KMS-11 (cell line): ENCODE measurements around the gene GALE.
A peak's percentile ranks its signal among the peaks of the same experiment; 100 is the strongest.
"Not testable (repeated sequence)": the region's sequence is repeated elsewhere in the genome, so short reads cannot be mapped to it uniquely, and the experiment has no call there.

Source experiments
- H2AFZ ChIP-seq: fragments of 200-600 bp; sonication (generic); 2 replicates; pipeline ENCODE4 v1.6.1; 2016; ENCODE audit warnings: antibody characterized with exemption, mixed run types, low read depth
- H3K27ac ChIP-seq: fragments of 200-600 bp; sonication (generic); 2 replicates; pipeline ENCODE4 v1.6.1; 2016; ENCODE audit warnings: mild to moderate bottlenecking, mixed run types
- H3K27me3 ChIP-seq: fragments of 200-600 bp; sonication (generic); 2 replicates; pipeline ENCODE4 v1.6.1; 2017; ENCODE audit warnings: mild to moderate bottlenecking, low read depth, mixed run types, moderate library complexity; ENCODE audit not compliant: insufficient read depth
- H3K36me3 ChIP-seq: fragments of 200-600 bp; sonication (generic); 2 replicates; pipeline ENCODE4 v1.6.1; 2017; ENCODE audit warnings: mild to moderate bottlenecking, mixed run types; ENCODE audit not compliant: insufficient read depth
- H3K4me1 ChIP-seq: fragments of 200-600 bp; sonication (generic); 2 replicates; pipeline ENCODE4 v1.6.1; 2016; ENCODE audit warnings: mild to moderate bottlenecking, low read depth, mixed run types; ENCODE audit not compliant: poor library complexity, severe bottlenecking
- H3K4me2 ChIP-seq: fragments of 200-600 bp; sonication (generic); 2 replicates; pipeline ENCODE4 v1.7.0; 2016; ENCODE audit warnings: mild to moderate bottlenecking, mixed run types
- H3K4me3 ChIP-seq: fragments of 200-600 bp; sonication (generic); IDR thresholded peaks from 2 replicates; pipeline ENCODE4 v1.6.1; 2017; ENCODE audit warnings: low read depth, low read length, mixed read lengths; ENCODE audit not compliant: insufficient read depth
- H3K79me2 ChIP-seq: fragments of 200-600 bp; sonication (generic); 2 replicates; pipeline ENCODE4 v1.6.1; 2016; ENCODE audit warnings: low read depth, mixed run types; ENCODE audit not compliant: insufficient read depth
- H3K9ac ChIP-seq: fragments of 200-600 bp; sonication (generic); 2 replicates; pipeline ENCODE4 v1.6.1; 2016; ENCODE audit warnings: mild to moderate bottlenecking, mixed run types
- H4K20me1 ChIP-seq: fragments of 200-600 bp; sonication (generic); 2 replicates; pipeline ENCODE4 v1.6.1; 2016; ENCODE audit warnings: mild to moderate bottlenecking, mixed run types; ENCODE audit not compliant: insufficient read depth
- TF ChIP-seq, protein P1 (sequence below): fragments of 200-600 bp; sonication (generic); conservative IDR thresholded peaks from 2 replicates; pipeline ENCODE4 v1.6.1; 2017; ENCODE audit warnings: low read depth, mild to moderate bottlenecking, antibody characterized with exemption, low read length, moderate library complexity, mixed read lengths

Gene GALE

DNA sequence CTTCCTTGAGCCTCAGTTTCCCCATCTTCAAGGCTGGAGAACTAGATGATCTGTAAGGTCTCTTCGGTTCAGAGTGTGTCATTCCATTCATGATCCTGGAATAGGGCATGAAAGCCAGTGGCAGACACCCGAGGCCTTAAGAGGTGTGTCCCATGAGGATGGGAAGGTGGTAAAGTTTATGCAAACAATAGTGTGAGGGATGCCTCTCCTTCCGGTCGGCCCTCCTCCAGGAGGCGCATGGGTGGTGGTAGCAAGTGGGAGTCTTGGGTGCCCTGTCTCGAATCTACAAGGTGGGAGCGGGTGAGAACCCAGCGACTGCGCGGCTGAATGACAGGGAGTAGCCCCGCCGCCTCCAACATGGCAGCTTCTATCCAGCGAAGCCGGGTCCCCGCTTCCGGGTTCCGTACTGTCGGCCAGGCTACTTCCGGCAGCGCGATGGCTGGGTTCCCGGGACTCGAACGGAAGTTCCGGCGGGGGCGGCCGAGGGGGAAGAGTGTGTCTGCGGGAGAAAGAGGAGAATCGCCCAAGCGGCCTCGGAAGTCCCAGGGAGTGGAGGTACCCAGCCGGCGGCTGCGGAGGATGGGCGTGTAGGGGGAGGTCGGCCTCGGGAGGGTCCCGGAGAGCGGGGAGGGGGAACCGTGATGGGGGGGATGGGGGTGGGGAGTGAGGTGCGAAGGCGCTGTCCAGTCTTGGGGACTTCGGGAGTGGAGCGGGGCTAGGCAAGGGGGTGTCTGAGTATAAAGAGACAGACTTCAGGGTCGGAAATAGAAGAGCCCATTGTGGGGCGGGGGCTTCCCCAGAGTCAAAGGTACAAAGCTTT is 9.6 kb downstream of the GALE start, which contains the start of gene LYPLA2:
TSS of gene LYPLA2 (plus strand) at position 450 of the 820 bp plus-strand sequence. CDS start 1,538 bp downstream, outside the sequence.
- H3K79me2 ChIP-seq = peaks cover 20% of the 10 kb centered on the region; the same call in 1 of the 2 replicates
- H3K9ac ChIP-seq = peak within 1 kb of the TSS; percentile 59
- no peaks in the 10 kb centered on the region for H4K20me1 ChIP-seq
- H3K4me2 ChIP-seq = peak within 1 kb of the TSS; percentile 88
- 0 out of 2 replicates have a peak, but pooled peaks cover 2% of the 10 kb centered on the region for H3K36me3 ChIP-seq
- peaks cover 14% of the 10 kb centered on the region for H3K4me1 ChIP-seq
- peak within 1 kb of the TSS; percentile 84 for H3K4me3 ChIP-seq
- no peaks in the 10 kb centered on the region for H3K27me3 ChIP-seq
- TF ChIP-seq, protein P1, sequence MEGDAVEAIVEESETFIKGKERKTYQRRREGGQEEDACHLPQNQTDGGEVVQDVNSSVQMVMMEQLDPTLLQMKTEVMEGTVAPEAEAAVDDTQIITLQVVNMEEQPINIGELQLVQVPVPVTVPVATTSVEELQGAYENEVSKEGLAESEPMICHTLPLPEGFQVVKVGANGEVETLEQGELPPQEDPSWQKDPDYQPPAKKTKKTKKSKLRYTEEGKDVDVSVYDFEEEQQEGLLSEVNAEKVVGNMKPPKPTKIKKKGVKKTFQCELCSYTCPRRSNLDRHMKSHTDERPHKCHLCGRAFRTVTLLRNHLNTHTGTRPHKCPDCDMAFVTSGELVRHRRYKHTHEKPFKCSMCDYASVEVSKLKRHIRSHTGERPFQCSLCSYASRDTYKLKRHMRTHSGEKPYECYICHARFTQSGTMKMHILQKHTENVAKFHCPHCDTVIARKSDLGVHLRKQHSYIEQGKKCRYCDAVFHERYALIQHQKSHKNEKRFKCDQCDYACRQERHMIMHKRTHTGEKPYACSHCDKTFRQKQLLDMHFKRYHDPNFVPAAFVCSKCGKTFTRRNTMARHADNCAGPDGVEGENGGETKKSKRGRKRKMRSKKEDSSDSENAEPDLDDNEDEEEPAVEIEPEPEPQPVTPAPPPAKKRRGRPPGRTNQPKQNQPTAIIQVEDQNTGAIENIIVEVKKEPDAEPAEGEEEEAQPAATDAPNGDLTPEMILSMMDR = no peak
- H3K27ac ChIP-seq = no peak within 1 kb of the TSS
- H2AFZ ChIP-seq = peak within 1 kb of the TSS; percentile 59; the same call in 1 of the 2 replicates

DNA sequence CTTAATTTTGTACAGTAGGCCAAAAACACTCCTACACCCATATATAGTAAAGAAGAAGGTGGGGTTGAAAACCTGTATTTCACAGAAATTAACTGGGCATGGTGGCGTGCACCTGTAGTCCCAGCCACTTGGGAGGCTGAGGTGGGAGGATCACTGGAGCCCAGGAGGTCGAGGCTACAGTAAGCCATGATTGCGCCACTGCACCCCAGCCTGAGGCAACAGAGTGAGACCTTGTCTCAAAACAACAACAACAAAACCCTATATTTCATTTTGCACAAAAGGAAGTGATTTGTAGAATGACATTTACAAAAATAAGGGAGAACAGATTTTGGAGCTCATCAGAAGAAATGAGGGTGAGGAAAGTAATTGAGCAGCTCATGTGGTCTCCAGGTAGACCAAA is 11.9 kb downstream of the GALE start:
- H3K36me3 ChIP-seq = 0 out of 2 replicates have a peak, but pooled peaks cover 7% of the 10 kb centered on the region
- H3K27ac ChIP-seq = no peak overlapping the region; the same call in 1 of the 2 replicates
- no peak overlapping the region for H3K9ac ChIP-seq
- H3K4me1 ChIP-seq = peaks cover 28% of the 10 kb centered on the region
- H4K20me1 ChIP-seq = no peaks in the 10 kb centered on the region
- no peaks in the 10 kb centered on the region for H3K27me3 ChIP-seq
- peaks cover 23% of the 10 kb centered on the region; the same call in 1 of the 2 replicates for H3K79me2 ChIP-seq
- no peak overlapping the region for H3K4me2 ChIP-seq
- H2AFZ ChIP-seq = no peak overlapping the region
- H3K4me3 ChIP-seq = no peak overlapping the region
- TF ChIP-seq, protein P1 = no peak

DNA sequence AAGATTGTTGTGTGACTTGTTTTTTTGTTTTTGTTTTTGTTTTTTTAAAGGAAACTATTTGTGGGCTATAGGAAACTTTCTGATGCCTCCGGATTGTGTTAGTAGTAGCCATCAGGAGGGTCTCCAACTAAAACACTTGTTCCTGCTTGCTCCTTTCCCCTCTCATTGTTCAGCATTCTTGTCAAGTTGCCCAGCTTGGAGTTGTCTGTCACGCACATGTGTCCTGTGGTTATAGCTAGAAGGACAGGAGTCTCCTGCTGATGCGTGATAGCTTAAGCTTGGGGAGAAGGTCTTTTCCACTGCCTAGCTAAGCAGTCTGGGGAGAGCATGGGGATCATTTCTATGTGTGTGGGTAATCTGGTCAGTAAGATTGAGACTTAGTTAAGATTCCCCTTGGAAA is 12.9 kb downstream of the GALE start:
- Histone ChIP-seq H3K4me1 (peaks cover 28% of the 10 kb centered on the region), H3K9ac (no peak overlapping the region), H4K20me1 (no peaks in the 10 kb centered on the region), H3K36me3 (0 out of 2 replicates have a peak, but pooled peaks cover 7% of the 10 kb centered on the region), H3K79me2 (peaks cover 22% of the 10 kb centered on the region; the same call in 1 of the 2 replicates), H2AFZ (no peak overlapping the region), H3K4me2 (no peak overlapping the region), H3K4me3 (no peak overlapping the region), H3K27ac (no peak overlapping the region), H3K27me3 (no peaks in the 10 kb centered on the region)
- TF ChIP-seq, protein P1 = no peak

DNA sequence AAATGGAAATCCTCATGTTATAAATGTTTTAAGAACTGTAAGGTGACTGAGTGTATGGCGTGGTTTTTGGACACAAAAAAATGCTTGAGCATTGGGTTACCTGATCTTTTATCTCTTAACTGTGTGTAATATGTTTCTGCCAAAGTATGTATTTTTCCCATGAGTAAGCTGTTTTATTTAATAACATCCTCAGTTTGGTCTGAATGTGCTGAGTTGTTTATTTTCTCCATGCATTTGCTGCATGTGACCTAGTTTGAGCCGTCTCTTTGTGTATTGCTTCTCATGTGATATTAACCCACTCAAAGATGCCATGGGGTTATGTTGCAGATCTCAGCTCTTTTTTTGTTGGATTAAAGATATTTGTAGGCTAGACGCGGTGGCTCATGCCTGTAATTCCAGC is 15.7 kb downstream of the GALE start:
- peaks cover 24% of the 10 kb centered on the region for H3K4me1 ChIP-seq
- H3K4me2 ChIP-seq = peak overlapping the region; percentile 29; the same call in 1 of the 2 replicates

DNA sequence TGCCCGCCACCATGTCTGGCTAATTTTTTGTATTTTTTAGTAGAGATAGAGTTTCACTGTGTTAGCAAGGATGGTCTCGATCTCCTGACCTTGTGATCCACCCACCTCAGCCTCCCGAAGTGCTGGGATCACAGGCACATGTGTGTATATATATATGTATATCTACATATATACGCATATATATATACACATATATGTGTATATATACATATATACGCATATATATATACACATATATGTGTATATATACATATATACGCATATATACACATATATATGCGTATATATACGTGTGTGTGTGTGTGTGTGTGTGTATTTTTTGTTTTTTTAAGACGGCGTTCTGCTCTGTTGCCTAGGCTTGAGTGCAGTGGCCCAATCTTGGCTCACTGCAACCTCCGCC is 17.4 kb downstream of the GALE start:
- not testable (repeated sequence) for H3K9ac ChIP-seq, H3K4me2 ChIP-seq, H3K27me3 ChIP-seq, H3K4me3 ChIP-seq, H3K36me3 ChIP-seq, H2AFZ ChIP-seq, H3K27ac ChIP-seq, H4K20me1 ChIP-seq
- peaks cover 26% of the 10 kb centered on the region for H3K79me2 ChIP-seq
- peaks cover 32% of the 10 kb centered on the region for H3K4me1 ChIP-seq

More for the DNA sequence above, 15.7 kb downstream of the GALE start:
- Histone ChIP-seq H3K36me3 (0 out of 2 replicates have a peak, but pooled peaks cover 7% of the 10 kb centered on the region), H3K4me3 (no peak overlapping the region), H4K20me1 (no peaks in the 10 kb centered on the region), H2AFZ (no peak overlapping the region), H3K27me3 (no peaks in the 10 kb centered on the region), H3K27ac (no peak overlapping the region; the same call in 1 of the 2 replicates), H3K79me2 (peaks cover 11% of the 10 kb centered on the region; the same call in 1 of the 2 replicates), H3K9ac (no peak overlapping the region)
- TF ChIP-seq, protein P1 = no peak
